PFSK-1 (cell line): Measurements from ENCODE around the gene SMOC2.

Source experiments
- POLR2AphosphoS5 ChIP-seq: IDR thresholded peaks from 2 replicates; pipeline ENCODE4 v1.6.1; 2012; ENCODE audit warnings: low read depth, mild to moderate bottlenecking, control low read depth, low read length, moderate library complexity
- REST ChIP-seq, 2 experiments: IDR thresholded peaks; 2 replicates each; pipeline versions ENCODE4 v1.6.1 to v1.8.0; 2011 to 2012; ENCODE audit warnings: low read depth in 2 of 2, low read length in 2 of 2, control low read depth in 1 of 2, inconsistent platforms in 1 of 2, mild to moderate bottlenecking in 1 of 2, moderate library complexity in 1 of 2; ENCODE audit not compliant: insufficient read depth in 1 of 2
- TAF1 ChIP-seq: IDR thresholded peaks from 2 replicates; pipeline ENCODE4 v1.6.1; 2012; ENCODE audit warnings: low read length, control low read depth, borderline replicate concordance; ENCODE audit not compliant: insufficient read depth

GRCh38 chr6:168674595-168674994 lies 233.6 kb downstream of the SMOC2 start:
- TF ChIP-seq TAF1 (no peak), REST (IDR thresholded peaks at IDR 0.05; ENCODE audit: insufficient read depth in 1 of 2, low read depth in 2 of 2, low read length in 2 of 2) (no peak), POLR2AphosphoS5 (no peak)
